ENCODE results near the gene SERPINA5. TPM values are rescaled to one million over a fixed set of nuclear protein-coding genes. Genes with fewer than 3 reads are reported as not detected.

SERPINA5 gene
- total and polyA plus RNA-seq, 2 of the 8 experiments (the other 6 are each of a cell fraction or from before 2014, with no cell fraction given): 1.8 to 1.9 TPM

GRCh38 chr14:94584591-94585280, 3.5 kb downstream of the SERPINA5 start:
- no peak overlapping the region for H3K14ac ChIP-seq (ENCODE audit: insufficient read length)
- WGBS, 2 experiments (ENCODE audit: extremely low coverage in 1 of 2, insufficient coverage in 1 of 2, insufficient read length in 1 of 2, insufficient replicate concordance in 2 of 2, low coverage in 1 of 2, low lambda C conversion rate in 2 of 2, missing lambda C conversion rate in 1 of 2): 90% methylated on average over 5 of the region's 5 CpGs; no CpG with 5 or more reads in 1 of the 2 experiments
- no peak overlapping the region for H3K4me2 ChIP-seq (ENCODE audit: insufficient read depth in 1 of 2, low read depth in 2 of 2, low read length in 2 of 2)
- DNase-seq (ENCODE audit: low read depth in 1 of 2, low spot score in 2 of 2) (no peak), FAIRE-seq (no peak)
- H2BK15ac ChIP-seq (ENCODE audit: low read length): no peak overlapping the region
- H3K9me3 ChIP-seq (ENCODE audit: insufficient read depth in 2 of 2, low read depth in 1 of 2, low read length in 1 of 2): peaks cover 4 to 7% of the 10 kb centered on the region in 2 experiments; a peak in 2 of 4 replicates
- H3K4me1 ChIP-seq (replicated peaks in 1 of 4; ENCODE audit: control insufficient read depth in 3 of 4, insufficient read depth in 4 of 4, low read length in 3 of 4): peaks cover 0 to 4% (median 1%) of the 10 kb centered on the region in 4 experiments; a peak in 1 of 7 replicates
- no peak overlapping the region for H3K4ac ChIP-seq (replicated peaks; ENCODE audit: insufficient read length, low read depth, low read length)
- H3K27me3 ChIP-seq (replicated peaks in 1 of 4; ENCODE audit: control insufficient read depth in 3 of 4, extremely low read depth in 1 of 4, insufficient read depth in 3 of 4, low read length in 3 of 4): no peaks in the 10 kb centered on the region; a peak in 1 of 7 replicates
- H2BK5ac ChIP-seq (ENCODE audit: low read depth, low read length): no peak overlapping the region
- no peak overlapping the region for H2AFZ ChIP-seq (ENCODE audit: low read length)
- POLR2A ChIA-PET (ENCODE audit: partially characterized antibody): no interaction called here
- no peaks in the 10 kb centered on the region for H3K79me2 ChIP-seq (ENCODE audit: control insufficient read depth in 1 of 2, insufficient read depth in 2 of 2, low read length in 2 of 2)
- no peak overlapping the region for H4K91ac ChIP-seq (replicated peaks; ENCODE audit: insufficient read length, low read length)
- no peak overlapping the region for H3K18ac ChIP-seq (ENCODE audit: extremely low read depth, low read length)
- CTCF ChIA-PET (ENCODE audit: partially characterized antibody): interaction anchor here (0.5 to 2.4 kb wide), 9 partner anchors 9 to 152 kb away, joined by 3 to 13 read pairs (median 3); partner anchors contain the start of gene SERPINA4
- H3K56ac ChIP-seq (replicated peaks; ENCODE audit: insufficient read length, low read depth, low read length): no peak overlapping the region
- H3K9ac ChIP-seq (replicated peaks in 1 of 4; ENCODE audit: extremely low read depth in 1 of 4, low read depth in 3 of 4, low read length in 3 of 4): no peak overlapping the region
- H2AK5ac ChIP-seq (ENCODE audit: low read depth, low read length): no peak overlapping the region
- H3K27ac ChIP-seq (ENCODE audit: low read depth, low read length): no peak overlapping the region
- H3K23me2 ChIP-seq (ENCODE audit: low read depth, low read length): no peaks in the 10 kb centered on the region
- no peak overlapping the region for H4K5ac ChIP-seq (ENCODE audit: insufficient read length, low read depth, low read length)
- no peak overlapping the region for H3K4me3 ChIP-seq (ENCODE audit: extremely low read depth in 1 of 4, insufficient read depth in 2 of 4, low read depth in 3 of 4, low read length in 4 of 4)
- H2BK12ac ChIP-seq (ENCODE audit: low read depth, low read length): no peak overlapping the region
- TF ChIP-seq CHD2 (IDR thresholded peaks at IDR 0.05; ENCODE audit: low read length): no peak
- H3K23ac ChIP-seq (ENCODE audit: insufficient read length): no peak overlapping the region
- H4K8ac ChIP-seq (ENCODE audit: extremely low read depth, insufficient read depth, low read length): no peak overlapping the region
- H2BK120ac ChIP-seq (replicated peaks; ENCODE audit: low read depth, low read length): no peak overlapping the region
- H3K79me1 ChIP-seq (ENCODE audit: low read depth, low read length): no peaks in the 10 kb centered on the region
- H3K36me3 ChIP-seq (ENCODE audit: control insufficient read depth in 2 of 4, insufficient read depth in 4 of 4, low read length in 3 of 4): no peaks in the 10 kb centered on the region
- no peaks in the 10 kb centered on the region for H4K20me1 ChIP-seq (replicated peaks in 1 of 2; ENCODE audit: control insufficient read depth in 1 of 2, insufficient read depth in 2 of 2, low read length in 2 of 2)
- H2BK20ac ChIP-seq (ENCODE audit: low read length): no peak overlapping the region

Measured in H1 (cell line).